ENCODE data around the gene SMPD3. TPM values are rescaled to one million over a fixed set of nuclear protein-coding genes. Genes with fewer than 3 reads are reported as not detected.
A peak's percentile ranks its signal among the peaks of the same experiment; 100 is the strongest.
"Not testable (repeated sequence)": the region's sequence is repeated elsewhere in the genome, so short reads cannot be mapped to it uniquely, and the experiment has no call there.

Gene SMPD3
- 10 to 100 TPM in 1 of 12 donors, 1 to 10 TPM in 4, under 1 TPM in 6, not detected in 1; 0.59 to 18.6 (median 0.85) TPM for polyA plus RNA-seq (ENCODE audit: insufficient read length in 12 of 12)
- long read RNA-seq, donor 1, partial matches to known transcripts = 17 of 17 reads
- long read RNA-seq, donor 1, other reads (novel, unspliced or antisense) = 0 of 17 reads
- long read RNA-seq, donor 2 = 0 reads
- long read RNA-seq, donor 3 = 0 reads
- long read RNA-seq, donor 4 = 0 reads
- long read RNA-seq, donor 5 = 0 reads
- long read RNA-seq, donor 6 = 0 reads
- long read RNA-seq, donor 7 = 0 reads
- long read RNA-seq, donor 8 = 0 reads
- long read RNA-seq, donor 9 = 0 reads
- long read RNA-seq, donor 10 = 0 reads
- long read RNA-seq, donor 11 = 0 reads

DNA sequence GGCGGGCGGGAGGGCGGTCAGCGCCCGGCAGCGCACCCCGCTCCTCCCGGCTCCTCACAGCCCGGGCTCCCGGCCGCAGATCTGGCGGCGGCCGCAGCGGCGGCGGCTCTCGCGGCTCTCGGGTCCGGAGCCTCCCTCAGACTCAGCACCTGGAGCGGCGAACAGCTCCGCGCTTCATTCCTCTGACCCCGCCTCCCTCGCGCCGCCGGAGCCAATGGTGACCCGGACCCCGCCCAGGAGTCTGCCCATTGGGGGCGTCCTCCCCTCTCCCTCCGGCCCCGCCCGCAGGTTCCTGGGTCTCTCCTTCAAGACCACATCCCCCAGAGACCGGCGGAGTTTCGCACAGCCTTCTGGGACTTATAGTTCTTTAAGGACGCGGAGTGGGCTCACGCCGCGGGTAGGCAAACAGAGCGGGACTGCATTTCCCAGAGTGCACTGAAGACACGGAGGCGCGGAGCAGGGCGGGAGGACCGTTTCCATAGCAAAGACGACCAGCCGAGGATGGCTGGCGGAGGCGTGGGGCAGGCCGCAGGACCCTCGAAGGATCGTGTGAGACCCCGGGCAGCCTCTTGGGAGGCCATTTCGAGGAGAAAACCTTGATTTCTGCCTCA is at the start of gene SMPD3:
Gene SMPD3 (minus strand): TSS at position 149 of the 611 bp plus-strand sequence. CDS start 76,327 bp downstream, outside the sequence.
- peak; percentile 89 for DNase-seq

DNA sequence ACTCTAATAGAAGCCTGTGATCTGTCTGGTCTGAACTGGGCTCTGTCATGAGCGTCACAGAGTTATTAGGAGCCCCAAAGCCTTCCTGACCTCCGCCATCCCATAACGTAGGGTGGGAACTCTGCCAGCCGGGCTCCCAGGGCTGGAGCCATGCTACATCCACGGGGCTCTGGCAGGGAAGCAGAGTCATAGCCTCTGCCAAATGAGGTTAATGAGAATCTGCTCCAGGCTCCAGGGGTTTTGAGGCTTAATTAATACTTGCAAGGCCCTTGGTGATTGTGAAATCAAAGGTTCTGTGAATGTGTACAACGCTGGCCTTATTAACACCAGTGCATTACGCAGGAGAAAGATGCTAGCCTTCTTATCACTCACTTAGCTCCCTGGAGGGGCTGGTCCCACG is 48.4 kb upstream of the SMPD3 start:
- no peak for DNase-seq

DNA sequence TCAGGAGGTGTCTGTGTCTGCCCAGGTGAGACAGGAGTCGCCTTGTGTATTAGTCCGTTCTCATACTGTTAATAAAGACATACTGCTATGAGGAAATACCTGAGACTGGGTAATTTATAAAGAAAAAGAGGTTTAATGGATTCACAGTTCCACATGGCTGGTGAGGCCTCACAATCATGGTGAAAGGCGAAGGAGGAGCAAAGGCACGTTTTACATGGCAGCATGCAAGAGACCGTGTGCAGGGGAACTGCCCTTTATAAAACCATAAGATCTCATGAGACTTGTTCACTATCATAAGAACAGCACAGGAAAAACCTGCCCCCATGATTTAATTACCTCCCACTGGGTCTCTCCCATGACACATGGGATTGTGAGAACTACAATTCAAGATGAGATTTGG is 46.0 kb upstream of the SMPD3 start:
- not testable (repeated sequence) for DNase-seq

DNA sequence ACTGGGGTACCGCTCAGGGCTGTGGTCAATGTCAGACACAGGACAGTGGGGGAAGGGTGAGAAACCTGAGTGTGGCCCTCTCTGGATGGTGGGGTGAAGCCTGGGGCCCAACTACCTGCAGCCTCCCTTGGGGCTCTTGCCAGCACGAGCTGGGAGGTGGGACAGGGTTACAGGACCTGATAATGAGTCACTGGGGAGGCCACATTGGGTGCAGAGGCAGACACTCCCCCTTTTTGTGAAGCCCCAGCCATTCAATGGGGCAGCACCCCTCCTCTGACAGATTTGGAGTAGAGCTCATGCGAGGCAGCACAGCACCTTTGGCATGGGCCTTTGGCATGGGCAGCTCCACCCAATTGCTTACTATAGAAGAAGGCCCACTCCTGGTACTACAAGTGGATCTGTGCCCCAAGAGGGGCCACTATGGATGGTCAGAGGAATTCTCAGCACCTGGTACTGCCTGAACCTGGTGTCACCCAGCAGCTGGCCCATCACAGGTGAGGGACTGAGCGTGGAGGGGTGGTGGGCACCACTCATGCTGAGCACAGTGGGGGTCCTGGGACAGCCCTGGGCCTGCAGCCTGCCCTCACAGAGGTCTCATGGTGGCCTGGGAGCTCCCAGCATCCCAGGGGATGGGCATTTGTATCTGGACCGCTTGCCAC is 45.2 kb upstream of the SMPD3 start:
- no peak for DNase-seq

DNA sequence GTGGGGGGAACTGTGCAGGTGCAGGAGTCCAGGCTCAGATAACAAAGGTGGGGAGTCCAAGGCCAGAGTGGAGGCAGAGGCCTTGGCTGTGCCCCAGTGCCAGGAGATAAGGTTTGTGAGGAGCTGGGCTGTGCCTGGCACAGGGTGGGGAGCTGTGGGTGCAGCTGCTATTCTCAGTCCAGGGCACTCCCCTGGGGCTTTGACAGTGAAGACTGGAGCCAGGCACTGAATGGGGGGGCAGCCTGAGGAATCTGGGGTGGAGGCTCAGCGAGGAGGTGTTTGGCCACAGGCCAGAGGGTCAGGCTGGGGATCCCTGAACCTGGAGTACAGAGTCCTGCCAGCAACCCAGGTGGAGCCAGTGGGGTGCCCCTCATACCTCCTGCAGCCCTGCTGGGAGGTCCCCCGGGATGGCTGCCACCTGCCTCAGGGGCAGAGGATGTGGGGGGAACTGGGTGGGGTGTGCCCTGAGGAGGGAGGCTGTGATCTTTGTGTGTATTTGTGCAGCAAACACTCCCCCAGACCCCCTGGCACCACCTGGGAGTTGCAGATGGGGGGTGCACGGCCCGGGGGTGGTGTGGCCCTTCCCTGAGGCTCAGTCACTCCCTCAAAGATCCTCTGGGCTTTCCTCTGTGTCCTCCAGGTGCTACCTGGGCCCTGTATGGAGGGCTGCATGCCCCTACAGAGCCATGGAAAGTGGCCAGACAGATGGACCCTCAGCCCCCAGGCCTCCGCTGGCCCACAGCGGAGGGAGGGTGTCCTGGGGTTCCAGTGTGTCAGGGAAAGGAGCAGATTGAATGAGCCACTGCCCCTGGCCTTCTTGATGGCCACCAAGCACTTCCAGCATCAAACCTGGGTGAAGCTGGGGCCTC is 44.5 kb upstream of the SMPD3 start:
- no peak for DNase-seq

DNA sequence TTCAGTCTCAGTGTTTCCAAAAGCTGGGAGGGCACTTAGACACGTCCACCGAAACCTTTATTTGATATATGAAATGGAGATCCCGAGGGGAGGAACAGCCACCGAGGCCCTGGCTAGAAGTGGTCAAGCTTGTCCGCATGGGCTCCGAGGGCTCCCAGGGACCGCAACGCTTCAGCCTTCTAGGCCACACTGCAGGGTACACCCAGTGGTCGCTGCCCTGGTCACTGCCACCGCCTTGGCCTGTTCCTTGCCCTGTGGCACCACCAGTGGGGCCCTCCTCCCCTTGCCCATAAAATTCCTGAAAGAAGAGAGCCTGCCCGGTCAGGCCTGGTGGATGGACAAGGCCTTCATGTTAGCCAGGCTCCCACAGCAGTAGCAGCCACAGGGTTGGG is 43.8 kb upstream of the SMPD3 start:
- DNase-seq = no peak

DNA sequence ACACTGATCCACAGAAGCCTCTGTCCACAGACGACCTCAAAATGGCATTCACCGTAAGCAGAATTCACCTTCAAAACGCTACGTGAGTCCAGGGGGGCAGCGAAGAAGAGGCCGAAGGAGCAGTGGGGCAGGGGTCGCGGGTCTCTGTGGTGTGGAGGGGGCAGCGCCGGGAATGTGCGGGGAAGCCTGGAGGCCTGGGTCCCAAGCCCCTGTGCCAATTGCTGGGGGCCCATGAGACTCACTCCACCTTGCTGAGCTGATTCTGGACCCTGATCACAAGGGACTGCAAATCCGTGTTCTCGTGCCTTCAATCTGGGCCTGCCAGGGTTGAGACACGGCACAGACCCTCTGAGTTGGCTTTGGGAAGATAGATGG is 43.3 kb upstream of the SMPD3 start:
- DNase-seq = no peak

DNA sequence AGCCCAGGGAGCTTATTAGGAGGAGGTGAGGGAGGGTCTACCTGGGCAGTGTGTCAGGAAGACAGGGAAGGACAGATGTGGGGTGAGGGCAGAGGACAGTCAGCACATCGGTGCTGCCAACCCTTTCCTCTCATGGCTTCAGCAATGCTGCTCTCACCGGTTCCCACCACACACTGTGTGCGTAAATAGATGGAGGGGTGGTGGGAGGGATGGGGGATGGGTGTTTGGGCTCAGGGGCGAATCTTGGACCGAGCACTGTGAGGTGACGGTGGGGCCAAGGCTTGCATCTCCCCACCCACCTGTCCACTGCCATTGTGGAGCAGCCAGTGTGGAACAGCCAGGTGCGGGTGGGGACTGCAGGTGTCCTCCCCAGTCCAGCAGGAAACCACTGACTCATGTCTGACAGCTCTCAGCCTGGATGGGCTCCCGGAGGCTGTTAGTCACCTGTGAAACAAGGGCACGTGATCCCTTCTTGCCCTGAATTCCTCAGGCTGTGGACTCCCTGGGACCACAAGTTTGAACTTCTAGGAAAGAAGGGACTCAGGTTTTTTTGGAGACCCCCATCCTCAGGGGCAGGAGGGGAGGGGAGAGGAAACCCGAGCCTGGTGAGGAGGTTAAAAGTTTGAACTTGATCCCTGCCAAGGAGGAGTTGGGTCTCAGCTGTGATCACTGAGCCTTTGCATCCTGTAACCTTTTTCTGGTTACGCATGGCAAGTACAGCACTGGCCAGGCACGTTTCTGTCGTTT is 42.7 kb upstream of the SMPD3 start:
- DNase-seq = no peak

DNA sequence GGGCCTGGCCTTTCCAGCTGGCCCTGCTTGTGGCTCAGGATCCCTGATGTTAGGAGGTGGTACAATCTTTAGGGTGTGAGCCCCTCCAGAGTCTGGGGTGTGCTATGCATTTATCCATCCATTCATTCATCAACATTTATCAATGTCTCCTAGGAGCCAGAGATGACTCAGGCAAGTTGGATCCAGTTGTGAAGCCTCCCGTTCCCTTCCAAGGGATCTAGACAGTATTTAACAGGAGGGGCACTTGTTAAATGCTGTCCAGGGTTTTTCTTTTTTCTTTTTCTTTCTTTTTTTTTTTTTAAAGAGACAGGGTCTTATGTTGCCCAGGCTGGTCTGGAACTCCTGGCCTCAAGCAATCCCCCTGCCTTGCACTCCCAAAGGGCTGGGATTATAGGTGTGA is 42.0 kb upstream of the SMPD3 start:
- DNase-seq = no peak

DNA sequence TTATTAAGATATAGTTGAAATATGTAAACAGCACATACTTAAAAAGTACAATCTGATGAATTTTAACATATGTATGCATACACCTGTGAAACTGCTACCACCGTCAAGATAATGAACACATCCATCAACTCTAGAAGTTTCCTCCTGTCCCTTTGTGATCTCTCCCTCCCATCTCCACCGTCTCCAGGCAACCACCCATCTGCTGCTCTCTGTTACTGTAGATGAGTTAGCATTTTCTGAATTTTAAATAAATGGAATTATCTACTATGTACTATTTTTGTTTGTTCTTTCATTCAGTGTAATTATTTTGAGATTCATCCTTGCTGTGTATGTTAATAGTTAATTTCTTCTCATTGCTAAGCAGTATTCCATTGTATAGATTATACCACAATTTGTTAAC is 40.2 kb upstream of the SMPD3 start:
- no peak for DNase-seq

DNA sequence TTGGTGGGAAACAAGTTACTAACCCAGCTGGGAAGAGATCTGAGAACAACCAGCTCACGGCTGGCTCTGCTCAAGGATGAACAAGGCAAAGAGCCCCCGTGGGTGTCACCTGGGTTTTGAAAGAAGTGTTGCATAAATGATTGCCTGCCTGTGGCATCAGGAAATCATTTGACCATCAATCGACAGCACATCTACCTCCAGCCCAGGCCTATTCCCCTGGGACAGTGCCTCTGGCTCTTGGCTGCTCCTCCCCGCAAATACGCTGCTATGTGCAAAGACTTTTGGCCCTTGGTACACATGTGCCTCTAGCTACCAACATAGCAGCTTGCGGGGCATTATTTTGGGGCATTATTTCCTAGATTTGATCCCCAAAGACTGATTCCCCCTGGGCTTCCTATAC is 39.4 kb upstream of the SMPD3 start:
- no peak for DNase-seq

DNA sequence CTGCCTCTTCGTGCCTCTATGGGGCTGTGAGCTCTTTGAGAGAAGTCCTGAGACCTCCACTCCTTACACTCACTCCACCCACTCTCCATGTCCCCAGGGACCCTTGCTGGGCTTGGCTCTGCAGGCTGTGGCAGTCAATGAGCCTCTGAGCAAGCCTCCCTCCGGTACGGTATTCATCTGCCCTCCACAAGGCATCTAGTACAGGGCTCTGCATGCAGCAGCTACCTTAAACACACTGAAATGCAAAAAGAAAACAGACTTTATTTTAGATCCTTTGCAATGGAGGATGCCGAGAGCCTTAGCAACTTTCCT is 38.9 kb upstream of the SMPD3 start:
- no peak for DNase-seq

DNA sequence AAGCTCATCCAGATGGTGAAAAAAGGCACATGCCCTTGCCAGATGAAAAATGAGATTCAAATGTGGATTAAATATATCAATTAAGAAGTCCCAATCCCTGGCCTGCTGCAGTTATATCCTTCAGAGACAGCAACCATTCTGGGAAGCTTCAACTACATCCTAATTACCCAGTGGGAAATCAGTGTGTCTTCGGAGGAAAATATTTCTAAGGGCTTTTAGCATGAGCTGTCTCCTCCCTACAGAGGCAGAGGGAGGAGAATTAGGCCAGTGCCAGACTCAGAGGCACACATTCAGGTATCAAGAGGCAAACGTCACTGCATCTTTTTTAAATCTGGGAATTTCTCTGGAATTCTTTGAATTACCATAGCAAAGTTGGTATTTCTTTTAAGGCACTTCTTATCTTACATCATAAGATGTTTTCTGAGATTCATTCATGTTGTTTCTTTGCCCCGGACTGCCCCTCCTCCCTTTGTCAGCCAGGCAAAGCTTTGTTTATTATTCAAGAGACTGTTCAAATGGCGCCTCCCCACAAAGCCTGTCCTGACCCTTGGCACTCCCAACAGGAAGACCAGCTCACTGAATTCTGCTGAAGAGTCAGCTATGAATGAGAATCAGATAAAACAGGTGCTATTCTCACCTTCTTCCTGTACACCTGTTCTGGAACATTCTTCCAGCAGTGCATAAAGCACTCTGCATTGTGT is 38.3 kb upstream of the SMPD3 start:
- no peak for DNase-seq

DNA sequence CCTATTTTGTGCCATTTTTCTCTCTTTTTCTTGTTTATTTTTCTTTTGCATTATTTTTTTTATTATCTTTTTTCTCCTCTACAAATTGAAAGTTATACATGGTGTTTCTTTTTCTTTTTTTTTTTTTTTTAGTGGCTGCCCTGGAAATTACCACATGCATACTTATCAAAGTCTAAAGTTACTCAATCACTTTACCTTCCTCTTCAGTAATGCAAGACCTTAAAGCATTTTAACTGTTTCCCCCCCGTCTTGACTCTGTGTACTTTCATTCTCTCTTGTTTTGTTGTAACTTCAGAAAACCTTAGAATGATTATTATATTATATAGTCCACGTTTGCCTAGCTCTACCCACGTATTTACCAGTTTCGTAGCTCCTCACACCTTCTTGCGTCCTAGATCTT is 33.3 kb upstream of the SMPD3 start:
- no peak for DNase-seq

DNA sequence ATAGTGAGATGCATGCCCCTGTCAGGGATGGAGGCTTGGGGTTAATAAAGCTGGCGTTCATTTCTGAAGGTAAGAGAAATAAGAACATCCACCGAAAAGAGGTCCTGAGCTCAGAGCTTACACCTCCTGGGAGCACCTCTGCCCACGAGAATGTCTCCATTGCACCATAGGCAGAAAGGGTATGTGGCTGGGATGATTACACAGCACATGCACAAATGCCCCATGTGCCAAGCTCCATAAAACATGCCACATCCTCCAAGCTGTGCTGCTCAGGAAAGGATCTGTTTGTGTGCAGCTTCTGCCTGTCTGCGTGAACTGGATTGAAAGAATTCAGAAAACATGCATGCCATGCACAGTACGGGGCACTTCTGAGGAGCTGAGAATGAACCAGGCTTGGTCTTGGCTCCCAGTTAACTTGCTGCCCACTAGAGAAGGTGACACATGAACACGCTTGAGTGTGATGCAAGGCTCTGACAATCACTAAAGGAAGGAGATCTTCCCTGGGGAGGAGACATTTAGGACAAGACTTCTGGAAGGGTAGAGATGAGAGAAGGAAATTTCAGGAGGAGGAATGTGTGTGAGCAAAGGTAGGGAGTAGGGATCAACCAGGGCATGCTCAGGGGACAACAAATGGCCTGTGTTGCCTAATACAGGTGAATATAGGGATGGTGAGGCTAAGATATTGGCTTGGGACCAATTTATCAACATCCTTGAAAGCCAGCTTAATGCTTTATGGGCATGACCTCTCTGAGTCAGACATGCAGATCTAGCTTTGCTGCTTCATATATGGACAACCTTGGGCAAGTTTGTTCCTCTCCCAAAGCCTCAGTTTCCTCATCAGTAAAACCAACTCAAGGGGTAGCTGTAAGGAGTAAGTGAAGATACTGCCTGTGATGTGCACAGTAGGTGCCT is 32.0 kb upstream of the SMPD3 start:
- no peak for DNase-seq

DNA sequence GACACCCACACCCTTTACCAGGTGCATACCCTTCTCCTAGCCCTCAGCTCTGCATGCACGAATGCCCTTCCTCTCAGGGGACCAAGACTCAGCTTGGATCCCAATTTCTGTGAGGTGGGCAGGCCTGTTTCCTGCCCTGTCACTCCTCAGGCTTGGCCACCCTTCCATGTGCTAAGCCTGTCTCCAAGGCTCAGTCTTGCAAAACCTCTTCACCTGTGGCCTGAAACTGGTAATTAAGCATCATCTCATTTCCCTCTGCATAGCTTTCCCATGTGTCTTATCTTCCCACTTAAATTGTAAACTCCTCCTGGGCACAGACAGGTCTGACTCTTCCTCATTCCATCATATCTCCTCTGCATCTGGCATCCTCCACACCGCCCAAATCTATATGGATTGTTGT is 31.0 kb upstream of the SMPD3 start:
- DNase-seq = no peak

DNA sequence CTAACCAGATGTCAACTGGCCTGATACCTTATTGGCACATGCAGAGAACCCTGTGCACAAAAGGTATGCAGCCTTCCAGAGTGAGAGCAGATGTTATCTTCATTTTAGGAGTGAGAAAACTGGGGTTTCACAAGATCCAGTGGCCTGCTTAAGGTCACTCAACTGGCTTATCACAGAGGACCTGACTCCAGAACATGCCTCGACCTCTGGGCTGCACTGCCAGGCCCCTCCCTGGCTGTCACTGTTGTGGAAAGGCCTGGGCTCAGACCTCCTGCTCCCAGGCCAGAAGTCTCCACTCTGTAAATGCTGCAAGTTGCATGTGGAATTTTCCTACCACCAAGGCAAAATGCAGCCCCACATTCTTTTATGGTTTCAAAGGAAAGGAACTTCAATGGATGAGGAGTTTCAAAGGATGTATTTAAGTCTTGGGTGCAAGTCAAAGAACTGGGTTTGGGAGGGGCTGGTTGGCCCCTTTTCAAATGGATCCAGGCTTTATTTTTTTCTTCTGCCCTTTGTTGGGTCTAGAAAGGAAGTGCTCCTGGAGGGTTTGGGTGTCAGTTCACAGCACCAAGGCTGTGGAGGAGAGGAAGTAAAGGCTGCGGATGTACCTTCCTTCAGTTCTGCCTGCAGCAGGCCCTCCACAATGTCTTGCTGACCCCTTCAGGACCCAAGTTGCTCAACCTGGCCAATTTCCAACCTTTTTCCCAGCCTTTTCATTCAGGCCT is 30.4 kb upstream of the SMPD3 start:
- DNase-seq = no peak

DNA sequence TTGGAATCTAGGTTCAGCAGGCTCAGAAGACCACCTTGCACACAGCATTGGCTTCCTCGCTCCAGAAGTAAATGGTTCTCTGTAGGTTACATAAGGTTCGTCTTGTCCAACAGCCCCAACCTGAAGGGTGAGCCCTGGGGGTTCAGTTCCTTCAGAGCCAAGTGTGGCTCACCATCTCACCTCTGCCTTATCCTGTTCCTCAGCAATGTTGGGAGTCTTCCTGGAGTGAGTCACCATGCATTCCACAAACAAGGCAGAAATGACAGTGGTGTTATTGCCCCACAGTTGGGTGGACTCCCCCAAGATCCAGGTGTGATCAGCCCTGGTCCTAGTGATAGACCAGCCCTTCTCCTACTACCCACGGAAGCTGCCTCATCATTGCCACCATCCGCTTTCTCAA is 26.8 kb upstream of the SMPD3 start:
- DNase-seq = no peak

DNA sequence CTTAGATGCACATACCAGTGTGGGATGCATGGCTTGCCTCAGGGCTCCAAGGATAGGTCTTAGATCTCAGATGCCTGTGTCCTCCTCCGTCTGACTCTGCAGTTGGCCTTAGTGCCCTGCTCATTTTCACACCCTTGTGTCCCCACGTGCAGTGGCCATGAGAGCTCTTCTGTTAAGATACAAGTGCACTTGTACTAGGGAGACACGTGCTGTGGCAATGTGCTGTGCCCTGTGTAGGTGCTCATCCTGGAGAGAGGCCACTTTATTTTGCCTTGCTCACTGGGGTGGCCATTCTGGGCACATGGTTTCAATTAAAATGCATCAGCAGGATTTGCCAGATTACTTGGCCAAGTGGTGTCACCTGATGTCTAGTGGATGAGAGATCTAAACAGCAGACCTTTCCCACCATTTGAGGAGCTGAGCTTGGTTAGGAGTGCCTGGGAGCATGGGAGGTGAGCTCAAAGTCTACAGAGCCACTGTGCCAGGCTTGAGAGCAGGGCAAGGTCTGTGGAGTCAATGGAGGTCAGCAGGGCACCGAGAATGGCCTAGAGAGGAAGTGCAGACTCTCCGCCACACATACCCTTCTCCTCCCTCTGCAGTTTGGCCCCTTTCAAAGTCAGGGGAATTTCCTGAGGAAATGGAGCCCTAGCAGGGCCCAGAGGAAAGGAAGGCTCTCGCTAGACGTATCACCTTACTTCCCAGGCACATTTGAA is 25.2 kb upstream of the SMPD3 start:
- no peak for DNase-seq
